ENCODE measurements around the gene CDKL2.
"Not testable (repeated sequence)": the region's sequence is repeated elsewhere in the genome, so short reads cannot be mapped to it uniquely, and the experiment has no call there.

Gene CDKL2

DNA sequence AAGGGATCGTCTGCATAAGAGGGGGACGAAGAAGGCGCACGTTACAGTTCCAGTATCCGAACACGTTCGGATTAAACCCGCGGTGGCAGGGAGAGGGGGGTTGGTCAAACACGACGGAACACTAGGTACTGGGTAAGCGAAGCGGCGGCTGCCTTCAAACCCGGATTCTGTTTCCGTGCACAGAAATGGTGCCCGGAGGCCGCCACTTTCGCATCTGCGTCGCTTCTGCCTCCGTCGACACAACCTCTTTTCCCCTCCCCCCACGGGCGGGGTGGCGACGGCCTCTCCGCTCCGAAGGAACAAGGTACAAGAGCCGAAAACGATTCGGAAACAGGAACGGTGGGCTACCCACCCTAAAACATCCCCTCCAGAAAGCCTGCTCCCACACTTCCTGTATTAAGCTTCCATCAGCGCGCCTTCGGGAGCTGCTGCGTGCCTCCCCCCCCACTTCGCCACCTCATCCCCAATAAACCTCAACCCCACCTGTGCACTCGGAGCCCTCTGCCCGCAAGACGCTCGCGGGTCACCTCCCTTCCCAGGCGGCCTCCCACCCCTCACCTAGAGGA, 42.2 kb upstream of the CDKL2 start:
- TF ChIP-seq, protein P1, sequence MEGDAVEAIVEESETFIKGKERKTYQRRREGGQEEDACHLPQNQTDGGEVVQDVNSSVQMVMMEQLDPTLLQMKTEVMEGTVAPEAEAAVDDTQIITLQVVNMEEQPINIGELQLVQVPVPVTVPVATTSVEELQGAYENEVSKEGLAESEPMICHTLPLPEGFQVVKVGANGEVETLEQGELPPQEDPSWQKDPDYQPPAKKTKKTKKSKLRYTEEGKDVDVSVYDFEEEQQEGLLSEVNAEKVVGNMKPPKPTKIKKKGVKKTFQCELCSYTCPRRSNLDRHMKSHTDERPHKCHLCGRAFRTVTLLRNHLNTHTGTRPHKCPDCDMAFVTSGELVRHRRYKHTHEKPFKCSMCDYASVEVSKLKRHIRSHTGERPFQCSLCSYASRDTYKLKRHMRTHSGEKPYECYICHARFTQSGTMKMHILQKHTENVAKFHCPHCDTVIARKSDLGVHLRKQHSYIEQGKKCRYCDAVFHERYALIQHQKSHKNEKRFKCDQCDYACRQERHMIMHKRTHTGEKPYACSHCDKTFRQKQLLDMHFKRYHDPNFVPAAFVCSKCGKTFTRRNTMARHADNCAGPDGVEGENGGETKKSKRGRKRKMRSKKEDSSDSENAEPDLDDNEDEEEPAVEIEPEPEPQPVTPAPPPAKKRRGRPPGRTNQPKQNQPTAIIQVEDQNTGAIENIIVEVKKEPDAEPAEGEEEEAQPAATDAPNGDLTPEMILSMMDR (conservative IDR thresholded peaks at IDR 0.05; ENCODE audit: low read depth, low read length): no peak
- H3K4me3 ChIP-seq (ENCODE audit: low read depth, low read length): peak overlapping the region; percentile 94
- peak; percentile 47 for DNase-seq (ENCODE audit: low read depth)

GRCh38 chr4:75671802-75672421, 41.6 kb upstream of the CDKL2 start:
- DNase-seq (ENCODE audit: low read depth): no peak
- TF ChIP-seq, protein P1 (conservative IDR thresholded peaks at IDR 0.05; ENCODE audit: low read depth, low read length): no peak
- peak overlapping the region; percentile 94 for H3K4me3 ChIP-seq (ENCODE audit: low read depth, low read length)

DNA sequence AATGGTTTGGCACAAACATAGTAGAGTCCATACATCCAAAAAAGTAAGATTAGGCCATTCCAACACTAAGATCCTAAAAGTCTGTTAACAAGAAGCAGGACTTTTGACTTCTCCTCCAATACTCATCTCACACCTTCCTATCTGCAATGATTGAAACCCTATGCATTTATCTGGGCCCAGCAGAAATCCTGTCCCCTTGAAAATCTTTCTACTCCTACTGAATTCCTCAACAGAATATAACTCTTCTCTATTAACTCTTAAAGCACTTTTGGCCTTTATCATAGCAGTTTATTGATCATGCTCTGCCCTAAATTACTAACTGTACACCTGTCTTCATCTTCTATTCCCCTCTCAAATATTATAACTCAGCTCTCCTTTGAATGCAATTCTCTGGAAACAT, 38.3 kb upstream of the CDKL2 start:
- no peak for DNase-seq (ENCODE audit: low read depth)
- no peak overlapping the region for H3K4me3 ChIP-seq (ENCODE audit: low read depth, low read length)
- TF ChIP-seq, protein P1 (conservative IDR thresholded peaks at IDR 0.05; ENCODE audit: low read depth, low read length): no peak

DNA sequence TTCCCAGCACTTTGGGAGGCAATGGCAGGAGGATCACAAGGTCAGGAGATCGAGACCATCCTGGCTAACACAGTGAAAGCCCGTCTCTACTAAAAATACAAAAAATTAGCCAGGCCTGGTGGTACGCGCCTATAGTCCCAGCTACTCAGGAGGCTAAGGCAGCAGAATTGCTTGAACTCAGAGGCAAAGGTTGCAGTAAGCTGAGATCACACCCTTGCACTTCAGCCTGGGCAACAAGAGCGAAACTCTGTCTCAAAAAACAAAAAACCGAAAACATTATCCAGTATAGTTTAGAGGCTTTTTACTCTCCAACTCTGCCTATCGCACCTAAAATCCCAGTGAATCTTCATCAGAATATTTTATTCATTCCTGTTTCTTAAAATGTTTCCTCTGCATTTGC, 37.3 kb upstream of the CDKL2 start:
- DNase-seq (ENCODE audit: low read depth): not testable (repeated sequence)

DNA sequence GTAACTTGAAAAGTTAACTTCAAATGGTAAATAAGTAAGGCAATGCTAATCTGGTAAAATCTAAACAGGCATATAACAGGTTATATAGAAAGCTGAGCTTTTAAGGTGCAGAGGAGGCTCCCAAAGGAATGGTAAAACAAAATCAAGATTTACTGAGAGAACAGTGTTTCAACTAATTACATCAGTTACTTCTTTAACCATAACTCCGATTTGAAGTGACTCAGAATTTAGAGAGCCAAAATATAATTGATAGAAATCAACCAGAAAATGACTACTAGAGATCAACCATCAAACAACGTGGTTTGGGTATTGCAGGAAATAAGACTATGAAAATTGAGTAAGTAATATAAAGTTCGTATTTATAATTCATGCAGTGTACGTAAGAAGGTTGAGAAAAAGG, 36.0 kb upstream of the CDKL2 start:
- DNase-seq (ENCODE audit: low read depth): no peak
- H3K4me3 ChIP-seq (ENCODE audit: low read depth, low read length): no peak overlapping the region
- TF ChIP-seq, protein P1 (conservative IDR thresholded peaks at IDR 0.05; ENCODE audit: low read depth, low read length): no peak

More for the DNA sequence above, 37.3 kb upstream of the CDKL2 start:
- not testable (repeated sequence) for H3K4me3 ChIP-seq (ENCODE audit: low read depth, low read length)

DNA sequence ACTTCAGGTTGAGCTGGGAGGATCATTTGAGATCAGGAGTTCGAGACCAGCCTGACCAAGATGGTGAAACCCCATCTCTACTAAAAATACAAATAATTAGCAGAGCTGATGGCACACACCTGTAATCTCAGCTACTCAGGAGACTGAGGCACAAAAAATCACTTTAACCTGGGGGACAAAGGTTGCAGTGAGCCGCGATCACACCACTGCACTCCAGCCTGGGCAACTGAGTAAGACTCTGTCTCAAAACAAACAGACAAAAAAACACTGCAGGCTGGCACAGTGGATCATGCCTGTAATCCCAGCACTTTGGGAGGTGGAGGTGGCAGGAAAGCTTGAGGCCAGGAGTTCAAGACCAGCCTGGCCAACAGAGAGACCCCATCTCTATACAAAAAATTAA, 34.3 kb upstream of the CDKL2 start:
- not testable (repeated sequence) for H3K4me3 ChIP-seq (ENCODE audit: low read depth, low read length); DNase-seq (ENCODE audit: low read depth)

DNA sequence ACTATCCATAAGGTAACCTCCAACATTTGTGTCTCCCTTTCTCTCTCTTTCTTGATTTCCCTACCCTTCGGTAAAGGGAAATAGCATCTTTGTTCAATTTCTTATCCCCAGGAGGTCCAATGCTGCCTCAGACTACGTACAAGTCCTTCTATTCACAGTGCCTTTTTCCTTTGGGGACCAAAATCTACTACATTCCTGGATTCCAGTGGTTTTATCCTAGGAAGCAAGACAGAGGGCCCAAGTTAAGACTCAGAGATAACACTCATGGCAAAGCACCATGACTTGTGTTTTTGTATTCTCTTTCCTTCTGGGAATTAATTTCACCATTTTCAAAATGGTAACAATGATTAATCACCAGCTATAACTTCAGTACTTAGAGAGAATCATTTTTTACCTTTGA, 32.3 kb upstream of the CDKL2 start:
- H3K4me3 ChIP-seq (ENCODE audit: low read depth, low read length): no peak overlapping the region
- DNase-seq (ENCODE audit: low read depth): no peak
- TF ChIP-seq, protein P1 (conservative IDR thresholded peaks at IDR 0.05; ENCODE audit: low read depth, low read length): no peak

DNA sequence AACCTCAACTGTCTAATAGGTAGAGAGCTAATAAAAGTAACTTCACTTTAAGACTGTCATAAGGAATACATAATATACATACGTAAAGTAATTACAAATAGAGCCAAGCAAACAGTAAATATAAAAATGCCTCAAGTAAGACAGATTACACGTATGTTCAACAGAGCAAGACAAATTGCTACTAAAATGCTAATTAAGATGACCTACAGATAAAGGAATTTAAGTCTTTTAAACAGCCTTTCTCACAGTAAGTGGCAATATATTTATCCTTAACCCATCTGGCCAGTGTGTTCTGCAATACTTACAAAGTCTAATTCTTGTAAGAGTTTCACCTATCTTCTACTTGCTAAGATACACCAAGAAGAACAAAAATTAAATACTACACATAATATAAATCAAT, 30.2 kb upstream of the CDKL2 start:
- H3K4me3 ChIP-seq (ENCODE audit: low read depth, low read length): no peak overlapping the region
- no peak for DNase-seq (ENCODE audit: low read depth)
- TF ChIP-seq, protein P1 (conservative IDR thresholded peaks at IDR 0.05; ENCODE audit: low read depth, low read length): no peak

All from choroid plexus epithelial cell (primary cell).